SK-N-SH treated with all-trans-retinoic acid at 6 μM for 48 hours (cell line): Measurements from ENCODE around the gene DAAM2.

ENCODE experiments used
- ATAC-seq: fragments of 200-7000 bp; cut with Tn5 transposase; 3 replicates; pipeline ENCODE4 v1.9.1; 2020; ENCODE audit warnings: mild to moderate bottlenecking, moderate library complexity
- ARNTL ChIP-seq: fragments of 450-650 bp; formaldehyde crosslinking; IDR thresholded peaks from 2 replicates; pipeline ENCODE4 v1.5.0; 2020; ENCODE audit warnings: low read depth, mild to moderate bottlenecking, moderate library complexity, borderline replicate concordance
- BACH2 ChIP-seq: fragments of 250-450 bp; sonication (Bioruptor Pico); IDR thresholded peaks from 2 replicates; pipeline ENCODE4 v1.9.0; 2021; ENCODE audit warnings: mild to moderate bottlenecking, borderline replicate concordance
- CREB5 ChIP-seq: fragments of 250-450 bp; sonication (Bioruptor Pico); IDR thresholded peaks from 2 replicates; pipeline ENCODE4 v1.5.1; 2020; ENCODE audit warnings: low read depth, mild to moderate bottlenecking, moderate library complexity
- CSDC2 ChIP-seq: fragments of 250-450 bp; sonication (Bioruptor Pico); IDR thresholded peaks from 2 replicates; pipeline ENCODE4 v1.5.0; 2020; ENCODE audit warnings: mild to moderate bottlenecking, moderate library complexity
- ESRRG ChIP-seq: fragments of 250-450 bp; sonication (Bioruptor Pico); IDR thresholded peaks from 2 replicates; pipeline ENCODE4 v1.6.1; 2021; ENCODE audit warnings: mild to moderate bottlenecking
- GLIS3 ChIP-seq: fragments of 250-450 bp; sonication (Bioruptor Pico); IDR thresholded peaks from 2 replicates; pipeline ENCODE4 v1.5.0; 2020; ENCODE audit warnings: mild to moderate bottlenecking, moderate library complexity
- ISL1 ChIP-seq: fragments of 250-450 bp; sonication (Bioruptor Pico); IDR thresholded peaks from 2 replicates; pipeline ENCODE4 v2.1.2; 2022; ENCODE audit warnings: mild to moderate bottlenecking, moderate library complexity
- OSR1 ChIP-seq: fragments of 250-450 bp; sonication (Bioruptor Pico); IDR thresholded peaks from 2 replicates; pipeline ENCODE4 v1.8.0; 2022; ENCODE audit warnings: moderate library complexity, mild to moderate bottlenecking, inconsistent platforms
- PATZ1 ChIP-seq: fragments of 250-450 bp; sonication (Bioruptor Pico); IDR thresholded peaks from 2 replicates; pipeline ENCODE4 v1.8.0; 2020; ENCODE audit warnings: mild to moderate bottlenecking, moderate library complexity, borderline replicate concordance
- PPARA ChIP-seq: fragments of 250-450 bp; sonication (Bioruptor Pico); IDR thresholded peaks from 2 replicates; pipeline ENCODE4 v1.5.0; 2020; ENCODE audit warnings: mild to moderate bottlenecking, borderline replicate concordance
- RARB ChIP-seq: fragments of 250-450 bp; sonication (Bioruptor Pico); IDR thresholded peaks from 2 replicates; pipeline ENCODE4 v1.8.0; 2021; ENCODE audit warnings: mild to moderate bottlenecking, moderate library complexity
- SNAI2 ChIP-seq: fragments of 250-450 bp; sonication (Bioruptor Pico); IDR thresholded peaks from 2 replicates; pipeline ENCODE4 v1.5.0; 2020; ENCODE audit warnings: mild to moderate bottlenecking, moderate library complexity
- TOX ChIP-seq: fragments of 250-450 bp; sonication (Bioruptor Pico); IDR thresholded peaks from 2 replicates; pipeline ENCODE4 v1.8.0; 2021; ENCODE audit warnings: mild to moderate bottlenecking, moderate library complexity, borderline replicate concordance
- TSHZ2 ChIP-seq: fragments of 250-450 bp; sonication (Bioruptor Pico); IDR thresholded peaks from 2 replicates; pipeline ENCODE4 v1.5.0; 2020; ENCODE audit warnings: mild to moderate bottlenecking, moderate library complexity
- ZC3H10 ChIP-seq: fragments of 250-450 bp; sonication (Bioruptor Pico); IDR thresholded peaks from 2 replicates; pipeline ENCODE4 v1.5.1; 2021; ENCODE audit warnings: mild to moderate bottlenecking, moderate library complexity
- ZFP3 ChIP-seq: fragments of 250-450 bp; sonication (Bioruptor Pico); IDR thresholded peaks from 2 replicates; pipeline ENCODE4 v1.5.0; 2020; ENCODE audit warnings: mild to moderate bottlenecking, moderate library complexity
- ZFP30 ChIP-seq: fragments of 450-650 bp; formaldehyde crosslinking; IDR thresholded peaks from 2 replicates; pipeline ENCODE4 v1.5.0; 2022; ENCODE audit warnings: mild to moderate bottlenecking, moderate library complexity
- ZNF565 ChIP-seq: fragments of 450-650 bp; formaldehyde crosslinking; conservative IDR thresholded peaks from 2 replicates; pipeline ENCODE4 v1.5.0; 2020; ENCODE audit warnings: low read depth, mild to moderate bottlenecking, moderate library complexity
- ZNF8 ChIP-seq: fragments of 450-650 bp; formaldehyde crosslinking; IDR thresholded peaks from 2 replicates; pipeline ENCODE4 v1.5.0; 2020; ENCODE audit warnings: mild to moderate bottlenecking, moderate library complexity
- TF ChIP-seq, protein P1 (sequence below): fragments of 250-450 bp; sonication (Bioruptor Pico); IDR thresholded peaks from 2 replicates; pipeline ENCODE4 v1.5.1; 2021; ENCODE audit warnings: mild to moderate bottlenecking, moderate library complexity
- TF ChIP-seq, protein P2 (sequence below): fragments of 250-450 bp; sonication (Bioruptor Pico); IDR thresholded peaks from 2 replicates; pipeline ENCODE4 v1.8.0; 2021; ENCODE audit warnings: low read depth, mild to moderate bottlenecking, moderate library complexity, borderline replicate concordance

DAAM2 gene

GRCh38 chr6:39786649-39787048 is 5.5 kb upstream of the DAAM2 start:
- ATAC-seq, result no peak
- TF ChIP-seq ISL1 (CRISPR knock-in tag), result no peak
- TF ChIP-seq PATZ1, result no peak
- no peak for TF ChIP-seq CREB5 (CRISPR knock-in tag)
- TF ChIP-seq ZFP3 (CRISPR knock-in tag), result no peak
- TF ChIP-seq, protein P1, sequence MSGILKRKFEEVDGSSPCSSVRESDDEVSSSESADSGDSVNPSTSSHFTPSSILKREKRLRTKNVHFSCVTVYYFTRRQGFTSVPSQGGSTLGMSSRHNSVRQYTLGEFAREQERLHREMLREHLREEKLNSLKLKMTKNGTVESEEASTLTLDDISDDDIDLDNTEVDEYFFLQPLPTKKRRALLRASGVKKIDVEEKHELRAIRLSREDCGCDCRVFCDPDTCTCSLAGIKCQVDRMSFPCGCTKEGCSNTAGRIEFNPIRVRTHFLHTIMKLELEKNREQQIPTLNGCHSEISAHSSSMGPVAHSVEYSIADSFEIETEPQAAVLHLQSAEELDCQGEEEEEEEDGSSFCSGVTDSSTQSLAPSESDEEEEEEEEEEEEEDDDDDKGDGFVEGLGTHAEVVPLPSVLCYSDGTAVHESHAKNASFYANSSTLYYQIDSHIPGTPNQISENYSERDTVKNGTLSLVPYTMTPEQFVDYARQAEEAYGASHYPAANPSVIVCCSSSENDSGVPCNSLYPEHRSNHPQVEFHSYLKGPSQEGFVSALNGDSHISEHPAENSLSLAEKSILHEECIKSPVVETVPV (CRISPR knock-in tag), result no peak
- TF ChIP-seq ARNTL (CRISPR knock-in tag), result no peak
- TF ChIP-seq TSHZ2 (CRISPR knock-in tag), result no peak
- no peak for TF ChIP-seq OSR1
- TF ChIP-seq RARB (CRISPR knock-in tag), result no peak
- TF ChIP-seq ZFP30 (CRISPR knock-in tag), result no peak
- no peak for TF ChIP-seq TOX (CRISPR knock-in tag)
- no peak for TF ChIP-seq GLIS3 (CRISPR knock-in tag)
- no peak for TF ChIP-seq ZNF8 (CRISPR knock-in tag)

- TF ChIP-seq ESRRG (CRISPR knock-in tag) (no peak), ZC3H10 (CRISPR knock-in tag) (no peak), TOX (CRISPR knock-in tag) (no peak), SNAI2 (CRISPR knock-in tag) (no peak), ISL1 (CRISPR knock-in tag) (no peak), CSDC2 (CRISPR knock-in tag) (no peak), PPARA (no peak), GLIS3 (CRISPR knock-in tag) (no peak), OSR1 (no peak), RARB (CRISPR knock-in tag) (no peak)
- TF ChIP-seq, protein P2, sequence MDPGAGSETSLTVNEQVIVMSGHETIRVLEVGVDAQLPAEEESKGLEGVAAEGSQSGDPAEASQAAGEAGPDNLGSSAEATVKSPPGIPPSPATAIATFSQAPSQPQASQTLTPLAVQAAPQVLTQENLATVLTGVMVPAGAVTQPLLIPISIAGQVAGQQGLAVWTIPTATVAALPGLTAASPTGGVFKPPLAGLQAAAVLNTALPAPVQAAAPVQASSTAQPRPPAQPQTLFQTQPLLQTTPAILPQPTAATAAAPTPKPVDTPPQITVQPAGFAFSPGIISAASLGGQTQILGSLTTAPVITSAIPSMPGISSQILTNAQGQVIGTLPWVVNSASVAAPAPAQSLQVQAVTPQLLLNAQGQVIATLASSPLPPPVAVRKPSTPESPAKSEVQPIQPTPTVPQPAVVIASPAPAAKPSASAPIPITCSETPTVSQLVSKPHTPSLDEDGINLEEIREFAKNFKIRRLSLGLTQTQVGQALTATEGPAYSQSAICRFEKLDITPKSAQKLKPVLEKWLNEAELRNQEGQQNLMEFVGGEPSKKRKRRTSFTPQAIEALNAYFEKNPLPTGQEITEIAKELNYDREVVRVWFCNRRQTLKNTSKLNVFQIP (CRISPR knock-in tag), result no peak
- TF ChIP-seq, protein P1 (CRISPR knock-in tag), result no peak
- TF ChIP-seq, all 23 proteins: peak for 0
- ATAC-seq, result no peak
Measured at GRCh38 chr6:39787322-39787721, 4.9 kb upstream of the DAAM2 start.

DNA sequence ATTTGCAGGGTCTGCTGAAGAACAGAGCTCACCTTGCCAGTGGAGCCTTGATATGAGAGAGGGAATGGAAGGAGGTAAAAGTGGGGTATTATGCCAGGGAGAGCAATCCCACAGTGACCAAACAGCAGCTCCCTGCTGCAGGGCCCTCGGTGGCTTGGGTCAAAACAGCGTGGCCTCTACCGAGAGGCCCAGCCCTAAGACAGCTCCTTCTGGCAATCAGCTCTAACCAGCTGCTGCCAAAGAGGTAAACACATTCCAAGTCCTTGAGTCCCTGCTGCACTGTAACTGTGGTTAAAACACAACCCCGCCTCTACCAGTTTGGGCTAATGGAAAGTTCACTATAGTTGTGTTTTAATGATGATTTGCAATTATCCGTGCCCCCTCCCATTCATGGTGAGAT is 1.4 kb upstream of the DAAM2 start:
- ATAC-seq, result no peak
- TF ChIP-seq ZC3H10 (CRISPR knock-in tag), result no peak
- TF ChIP-seq ZNF565 (CRISPR knock-in tag), result no peak
- TF ChIP-seq CREB5 (CRISPR knock-in tag), result no peak
- no peak for TF ChIP-seq BACH2
